Measurements from ENCODE around the gene CDC42BPA. TPM values are rescaled to one million over a fixed set of nuclear protein-coding genes. Genes with fewer than 3 reads are reported as not detected.

CDC42BPA gene, protein sequence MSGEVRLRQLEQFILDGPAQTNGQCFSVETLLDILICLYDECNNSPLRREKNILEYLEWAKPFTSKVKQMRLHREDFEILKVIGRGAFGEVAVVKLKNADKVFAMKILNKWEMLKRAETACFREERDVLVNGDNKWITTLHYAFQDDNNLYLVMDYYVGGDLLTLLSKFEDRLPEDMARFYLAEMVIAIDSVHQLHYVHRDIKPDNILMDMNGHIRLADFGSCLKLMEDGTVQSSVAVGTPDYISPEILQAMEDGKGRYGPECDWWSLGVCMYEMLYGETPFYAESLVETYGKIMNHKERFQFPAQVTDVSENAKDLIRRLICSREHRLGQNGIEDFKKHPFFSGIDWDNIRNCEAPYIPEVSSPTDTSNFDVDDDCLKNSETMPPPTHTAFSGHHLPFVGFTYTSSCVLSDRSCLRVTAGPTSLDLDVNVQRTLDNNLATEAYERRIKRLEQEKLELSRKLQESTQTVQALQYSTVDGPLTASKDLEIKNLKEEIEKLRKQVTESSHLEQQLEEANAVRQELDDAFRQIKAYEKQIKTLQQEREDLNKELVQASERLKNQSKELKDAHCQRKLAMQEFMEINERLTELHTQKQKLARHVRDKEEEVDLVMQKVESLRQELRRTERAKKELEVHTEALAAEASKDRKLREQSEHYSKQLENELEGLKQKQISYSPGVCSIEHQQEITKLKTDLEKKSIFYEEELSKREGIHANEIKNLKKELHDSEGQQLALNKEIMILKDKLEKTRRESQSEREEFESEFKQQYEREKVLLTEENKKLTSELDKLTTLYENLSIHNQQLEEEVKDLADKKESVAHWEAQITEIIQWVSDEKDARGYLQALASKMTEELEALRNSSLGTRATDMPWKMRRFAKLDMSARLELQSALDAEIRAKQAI (N-terminal part only)
- total RNA-seq = 10 to 100 TPM; 32.8 to 73.8 (median 38.4) TPM
- 10 to 100 TPM in 2 of 3 donors, 1 to 10 TPM in 1; 7.4 to 21.7 (median 14.1) TPM for polyA plus RNA-seq
- long read RNA-seq, donor 1 = 0 reads
- long read RNA-seq, donor 2, partial matches to known transcripts = 0 of 1 reads
- long read RNA-seq, donor 2, other reads (novel, unspliced or antisense) = 0 of 1 reads
- long read RNA-seq, donor 3 = 0 reads
- long read RNA-seq, donor 4, partial matches to known transcripts = 6 of 10 reads
- long read RNA-seq, donor 4, other reads (novel, unspliced or antisense) = 4 of 10 reads
- long read RNA-seq, donor 5, full-length matches to known transcripts = 2 of 12 reads
- long read RNA-seq, donor 5, partial matches to known transcripts = 1 of 12 reads
- long read RNA-seq, donor 5, other reads (novel, unspliced or antisense) = 9 of 12 reads
- long read RNA-seq, donor 6, partial matches to known transcripts = 6 of 9 reads
- long read RNA-seq, donor 6, other reads (novel, unspliced or antisense) = 3 of 9 reads
- long read RNA-seq, donor 7 = 0 reads
- long read RNA-seq, donor 8, partial matches to known transcripts = 0 of 4 reads
- long read RNA-seq, donor 8, other reads (novel, unspliced or antisense) = 0 of 4 reads
- long read RNA-seq, donor 9, full-length matches to known transcripts = 2 of 2 reads
- long read RNA-seq, donor 9, partial matches to known transcripts = 0 of 2 reads
- long read RNA-seq, donor 9, other reads (novel, unspliced or antisense) = 0 of 2 reads
- long read RNA-seq, donor 10, partial matches to known transcripts = 0 of 2 reads
- long read RNA-seq, donor 10, other reads (novel, unspliced or antisense) = 0 of 2 reads

GRCh38 chr1:227318016-227318852 is at the start of gene CDC42BPA:
CDC42BPA (minus strand) TSS chr1:227318492; CDS start chr1:227317182, 1,310 bp downstream.
- 0 to 1% (median 0%) methylated on average over 21 to 98 of the region's 98 CpGs; no CpG with 5 or more reads in 1 of the 4 donors for WGBS, 4 donors
- peak; percentile 42 to 64 for TF ChIP-seq POLR2A (IDR thresholded peaks at IDR 0.05)
- TF ChIP-seq, protein P1, sequence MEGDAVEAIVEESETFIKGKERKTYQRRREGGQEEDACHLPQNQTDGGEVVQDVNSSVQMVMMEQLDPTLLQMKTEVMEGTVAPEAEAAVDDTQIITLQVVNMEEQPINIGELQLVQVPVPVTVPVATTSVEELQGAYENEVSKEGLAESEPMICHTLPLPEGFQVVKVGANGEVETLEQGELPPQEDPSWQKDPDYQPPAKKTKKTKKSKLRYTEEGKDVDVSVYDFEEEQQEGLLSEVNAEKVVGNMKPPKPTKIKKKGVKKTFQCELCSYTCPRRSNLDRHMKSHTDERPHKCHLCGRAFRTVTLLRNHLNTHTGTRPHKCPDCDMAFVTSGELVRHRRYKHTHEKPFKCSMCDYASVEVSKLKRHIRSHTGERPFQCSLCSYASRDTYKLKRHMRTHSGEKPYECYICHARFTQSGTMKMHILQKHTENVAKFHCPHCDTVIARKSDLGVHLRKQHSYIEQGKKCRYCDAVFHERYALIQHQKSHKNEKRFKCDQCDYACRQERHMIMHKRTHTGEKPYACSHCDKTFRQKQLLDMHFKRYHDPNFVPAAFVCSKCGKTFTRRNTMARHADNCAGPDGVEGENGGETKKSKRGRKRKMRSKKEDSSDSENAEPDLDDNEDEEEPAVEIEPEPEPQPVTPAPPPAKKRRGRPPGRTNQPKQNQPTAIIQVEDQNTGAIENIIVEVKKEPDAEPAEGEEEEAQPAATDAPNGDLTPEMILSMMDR (IDR thresholded peaks at IDR 0.05) = no peak
- intact Hi-C loops (cut with DNase I) = loop anchor here in 1 of 2 donors (10.0 kb wide), 1 partner anchor 117 kb away; no protein-coding TSS in a partner anchor
- H3K4me3 ChIP-seq = peak within 1 kb of the TSS; percentile 44 to 96 (median 93)
- H3K9me3 ChIP-seq (replicated peaks in 1 of 3) = no peaks in the 10 kb centered on the region
- H3K27me3 ChIP-seq = no peaks in the 10 kb centered on the region
- H3K4me1 ChIP-seq (replicated peaks in 1 of 2) = peaks cover 6 to 13% of the 10 kb centered on the region in 2 donors
- H3K27ac ChIP-seq = peak within 1 kb of the TSS; percentile 74 to 98 (median 95)
- peak; percentile 83 to 93 (median 85) for DNase-seq
- H3K36me3 ChIP-seq (replicated peaks in 1 of 2) = no peaks in the 10 kb centered on the region

- DNase-seq = no peak
- Histone ChIP-seq H3K9me3 (replicated peaks in 1 of 3) (no peaks in the 10 kb centered on the region), H3K27me3 (no peaks in the 10 kb centered on the region), H3K36me3 (replicated peaks in 1 of 2) (no peaks in the 10 kb centered on the region), H3K4me3 (no peak overlapping the region), H3K4me1 (replicated peaks in 1 of 2) (no peaks in the 10 kb centered on the region), H3K27ac (no peak overlapping the region)
- TF ChIP-seq, protein P1 (IDR thresholded peaks at IDR 0.05) = no peak
- TF ChIP-seq POLR2A (IDR thresholded peaks at IDR 0.05) = no peak
- WGBS, 4 donors = 83 to 100% (median 98%) methylated on average over 1 of the region's 1 CpG
- intact Hi-C loops (cut with DNase I) = no loop called here
These were observed 49.7 kb upstream of the CDC42BPA start for GRCh38 chr1:227368009-227368408.
